Pulmonary artery endothelial cell (primary cell): ENCODE measurements around the gene ACOX2. TPM values are rescaled to one million over a fixed set of nuclear protein-coding genes. Genes with fewer than 3 reads are reported as not detected.

Experiments
- DNase-seq: peaks from one replicate; pipeline ENCODE4 v3.0.0-alpha.2; 2011; ENCODE audit warnings: low read depth, low spot score
- total RNA-seq: library from RNA; depleted of rRNA; stranded (reverse); fragments of >200 nt; gene quantifications from 2 replicates; pipeline ENCODE4 v1.2.3, GENCODE V29; 2014

ACOX2 gene
- total RNA-seq, 1 donor from 2014 or later: 1.3 TPM

- no peak for DNase-seq
These were observed 29.6 kb upstream of the ACOX2 start for GRCh38 chr3:58566398-58567250.

GRCh38 chr3:58565621-58566397 lies 28.8 kb upstream of the ACOX2 start:
- DNase-seq: no peak

GRCh38 chr3:58564456-58565160 lies 27.6 kb upstream of the ACOX2 start:
- no peak for DNase-seq

- DNase-seq: no peak
These were observed 27.1 kb upstream of the ACOX2 start for GRCh38 chr3:58564054-58564453.

- no peak for DNase-seq
These were observed 26.5 kb upstream of the ACOX2 start for GRCh38 chr3:58563386-58564035.

GRCh38 chr3:58562498-58562897 lies 25.5 kb upstream of the ACOX2 start:
- no peak for DNase-seq

GRCh38 chr3:58560771-58561311 lies 23.9 kb upstream of the ACOX2 start:
- DNase-seq: peak; percentile 90

- DNase-seq: no peak
These were observed 22.6 kb upstream of the ACOX2 start for GRCh38 chr3:58559586-58559985.

- no peak for DNase-seq
These were observed 20.5 kb upstream of the ACOX2 start for GRCh38 chr3:58557491-58557890.

GRCh38 chr3:58556761-58557221 lies 19.8 kb upstream of the ACOX2 start:
- no peak for DNase-seq

- no peak for DNase-seq
These were observed 19.0 kb upstream of the ACOX2 start for GRCh38 chr3:58556001-58556400.

- DNase-seq: no peak
These were observed 18.2 kb upstream of the ACOX2 start for GRCh38 chr3:58555203-58555602.

GRCh38 chr3:58553003-58553402 lies 16.0 kb upstream of the ACOX2 start:
- DNase-seq: no peak

GRCh38 chr3:58551636-58552180 lies 14.7 kb upstream of the ACOX2 start:
- no peak for DNase-seq

- no peak for DNase-seq
These were observed 7.6 kb upstream of the ACOX2 start for GRCh38 chr3:58544541-58544940.

- no peak for DNase-seq
These were observed 3.3 kb upstream of the ACOX2 start for GRCh38 chr3:58540176-58540858.

- no peak for DNase-seq
These were observed 2.6 kb upstream of the ACOX2 start for GRCh38 chr3:58539626-58540025.

- DNase-seq: no peak
These were observed 667 bp upstream of the ACOX2 start for GRCh38 chr3:58537412-58538301.
